Chondrocyte (in vitro differentiated cells): Measurements from ENCODE around the gene PHF23. TPM values are rescaled to one million over a fixed set of nuclear protein-coding genes. Genes with fewer than 3 reads are reported as not detected.
A peak's percentile ranks its signal among the peaks of the same experiment; 100 is the strongest.

Source experiments
- DNase-seq: peaks from one replicate; pipeline ENCODE4 v3.0.0; 2021; ENCODE audit warnings: mixed read lengths, low spot score
- H3K27ac Mint-ChIP-seq: one replicate; pipeline ENCODE4 v1.8.0; 2021; ENCODE audit warnings: mild to moderate bottlenecking, moderate library complexity, mixed read lengths; ENCODE audit not compliant: unreplicated experiment
- H3K27me3 Mint-ChIP-seq: 2 replicates; pipeline ENCODE4 v1.8.0; 2021; ENCODE audit warnings: low read depth, mixed read lengths
- H3K36me3 Mint-ChIP-seq: 2 replicates; pipeline ENCODE4 v1.8.0; 2021; ENCODE audit warnings: low read depth, mixed read lengths
- H3K4me1 Mint-ChIP-seq: 2 replicates; pipeline ENCODE4 v1.8.0; 2021; ENCODE audit warnings: low read depth, mild to moderate bottlenecking, mixed read lengths
- H3K4me3 Mint-ChIP-seq: one replicate; pipeline ENCODE4 v1.8.0; 2021; ENCODE audit warnings: mild to moderate bottlenecking, moderate library complexity, mixed read lengths; ENCODE audit not compliant: unreplicated experiment
- H3K9me3 Mint-ChIP-seq: 2 replicates; pipeline ENCODE4 v1.8.0; 2021; ENCODE audit warnings: low read depth, mixed read lengths
- CTCF ChIP-seq: fragments of 200-600 bp; sonication (generic); IDR thresholded peaks from 2 replicates; pipeline ENCODE4 v1.5.0; 2021; ENCODE audit warnings: antibody characterized with exemption, mild to moderate bottlenecking, moderate library complexity
- total RNA-seq: library from RNA; stranded (reverse); gene quantifications from 3 replicates; pipeline ENCODE4 v1.2.1, GENCODE V29; 2021

The PHF23 gene
- total RNA-seq, 1 donor from 2014 or later: 49.5 TPM

DNA sequence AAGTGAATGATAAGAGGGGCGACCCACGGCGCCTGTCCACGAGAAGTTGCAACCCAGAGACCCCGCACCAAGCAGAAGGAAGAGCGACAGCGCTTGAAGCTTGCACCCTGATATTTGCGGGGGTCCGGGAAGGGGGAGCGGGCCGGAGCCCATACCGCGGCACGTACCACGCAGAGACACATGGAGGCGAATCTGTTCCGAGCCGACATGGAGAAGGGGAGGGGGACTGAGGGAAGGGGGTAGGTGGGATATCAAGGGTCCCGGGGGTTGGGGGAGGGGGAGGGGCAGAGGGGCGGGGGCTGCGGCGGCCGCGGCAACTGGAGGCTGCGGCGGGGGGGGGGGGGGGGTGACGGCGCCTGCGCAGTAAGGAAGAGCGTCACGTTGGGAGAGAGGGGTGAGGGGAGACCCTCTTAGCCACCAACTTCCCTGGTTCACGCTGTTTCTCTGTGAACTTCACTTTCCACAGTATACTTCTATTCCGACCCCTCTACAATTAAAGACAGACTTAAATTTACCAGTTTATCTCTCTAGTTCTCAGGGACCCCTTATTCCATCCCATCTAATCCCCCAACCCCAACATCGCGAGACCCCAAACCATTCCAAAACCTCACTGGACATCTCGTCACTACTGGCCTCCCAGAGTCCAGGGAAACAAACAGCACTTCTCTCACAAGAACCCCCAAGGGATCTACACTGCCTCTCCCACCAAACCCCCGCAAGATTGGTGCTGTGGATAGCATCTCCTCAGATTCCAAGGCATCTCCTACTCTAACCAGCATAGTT, 27.6 kb downstream of the PHF23 start:
- no peaks in the 10 kb centered on the region for H3K36me3 Mint-ChIP-seq
- no peak overlapping the region for H3K27ac Mint-ChIP-seq
- TF ChIP-seq CTCF: no peak
- H3K4me1 Mint-ChIP-seq: peaks cover 37% of the 10 kb centered on the region
- no peak overlapping the region for H3K4me3 Mint-ChIP-seq
- no peaks in the 10 kb centered on the region for H3K27me3 Mint-ChIP-seq
- no peaks in the 10 kb centered on the region for H3K9me3 Mint-ChIP-seq
- DNase-seq: no peak

DNA sequence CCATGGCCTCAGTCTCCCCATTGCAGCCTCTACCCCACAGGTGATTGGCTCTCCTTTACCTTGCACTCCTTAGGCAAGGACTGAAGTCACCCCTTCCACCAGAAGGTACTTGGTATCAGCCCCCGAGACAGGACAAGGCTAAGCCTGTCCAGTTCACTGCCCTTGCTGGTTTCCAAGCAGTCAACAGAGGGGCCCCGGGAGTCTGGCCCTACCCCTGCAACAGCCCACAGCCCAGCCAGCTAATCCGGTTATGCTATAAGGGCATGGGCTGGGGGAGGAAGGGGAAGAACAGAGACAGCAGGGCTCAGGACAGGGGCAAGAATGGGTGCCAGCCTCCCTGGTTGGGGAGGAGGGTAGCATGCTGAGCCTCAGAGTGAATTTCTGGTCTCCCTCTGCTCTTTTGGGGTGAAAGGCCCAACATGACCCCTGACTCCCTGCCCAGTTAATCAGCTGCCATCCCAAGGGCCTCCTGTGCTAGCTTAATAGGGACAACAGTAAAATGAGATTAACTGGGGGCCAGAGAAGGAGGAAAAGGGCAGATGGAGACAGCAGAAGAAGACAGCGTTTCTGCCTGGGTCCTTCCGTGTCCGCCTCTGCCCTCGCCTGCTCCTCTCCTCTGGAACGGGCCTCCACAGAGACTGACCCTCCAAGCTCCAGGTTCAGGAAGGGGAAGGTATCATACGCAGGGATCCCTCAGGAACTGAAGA, 30.4 kb downstream of the PHF23 start:
- H3K27me3 Mint-ChIP-seq: no peaks in the 10 kb centered on the region
- no peak overlapping the region for H3K4me3 Mint-ChIP-seq
- no peaks in the 10 kb centered on the region for H3K36me3 Mint-ChIP-seq
- DNase-seq: no peak
- no peaks in the 10 kb centered on the region for H3K9me3 Mint-ChIP-seq
- TF ChIP-seq CTCF: no peak
- H3K4me1 Mint-ChIP-seq: peaks cover 29% of the 10 kb centered on the region
- H3K27ac Mint-ChIP-seq: no peak overlapping the region

DNA sequence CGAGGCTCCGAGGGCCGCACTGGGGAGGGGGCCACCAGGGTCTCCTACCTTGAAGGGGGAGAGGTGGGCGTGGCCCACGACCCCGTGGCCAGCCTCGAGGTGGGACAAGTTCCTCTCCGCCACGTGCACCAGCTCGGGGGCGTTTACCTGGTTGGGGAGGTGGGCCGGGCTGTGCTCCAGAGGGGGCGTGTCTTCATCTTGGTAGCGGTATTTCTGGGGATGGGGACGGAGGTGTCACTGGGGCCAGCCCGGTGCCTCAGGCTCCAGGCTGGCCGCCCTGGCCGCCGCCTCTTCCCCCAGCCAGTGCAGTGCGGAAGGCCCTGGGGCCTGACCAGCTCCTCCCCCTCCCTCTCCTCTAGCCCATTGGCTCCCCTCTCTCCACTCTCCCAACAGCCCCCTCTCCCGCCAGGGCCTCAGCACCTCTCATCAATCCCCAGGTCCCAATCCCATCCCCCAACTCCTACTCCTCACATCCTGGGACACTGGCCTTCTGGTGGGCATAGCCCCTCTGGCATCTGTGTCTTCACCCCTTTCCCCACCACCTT, 31.2 kb downstream of the PHF23 start:
- DNase-seq: no peak
- Mint-ChIP-seq H3K4me1 (peaks cover 22% of the 10 kb centered on the region), H3K27me3 (no peaks in the 10 kb centered on the region), H3K4me3 (no peak overlapping the region), H3K27ac (no peak overlapping the region), H3K9me3 (no peaks in the 10 kb centered on the region), H3K36me3 (peaks cover 3% of the 10 kb centered on the region)
- no peak for TF ChIP-seq CTCF

- H3K4me3 Mint-ChIP-seq: no peak overlapping the region
- H3K27me3 Mint-ChIP-seq: no peaks in the 10 kb centered on the region
- H3K4me1 Mint-ChIP-seq: peaks cover 20% of the 10 kb centered on the region
- H3K36me3 Mint-ChIP-seq: peaks cover 10% of the 10 kb centered on the region
- peak overlapping the region; percentile 61 for H3K27ac Mint-ChIP-seq
- TF ChIP-seq CTCF: no peak
- DNase-seq: no peak
- H3K9me3 Mint-ChIP-seq: no peaks in the 10 kb centered on the region
Observed at GRCh38 chr17:7207120-7208001, 31.9 kb downstream of the PHF23 start.

DNA sequence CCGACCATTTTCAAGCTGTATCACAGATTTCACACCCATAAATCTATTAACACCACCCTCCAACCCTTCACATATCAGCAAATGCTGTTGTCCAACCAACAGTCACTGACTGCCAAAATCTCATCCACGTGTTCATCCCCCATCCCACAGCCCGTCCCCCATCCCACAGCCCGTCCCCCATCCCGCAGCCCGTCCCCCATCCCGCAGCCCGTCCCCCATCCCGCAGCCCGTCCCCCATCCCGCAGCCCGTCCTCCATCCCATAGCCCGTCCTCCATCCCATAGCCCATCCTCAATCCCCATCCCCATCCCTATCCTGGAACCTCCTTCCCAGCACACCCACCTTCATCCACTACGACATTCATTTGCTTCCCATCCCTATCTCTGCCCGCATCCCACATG, 33.7 kb downstream of the PHF23 start:
- Mint-ChIP-seq H3K4me3 (peak overlapping the region; percentile 66), H3K27ac (peak overlapping the region; percentile 70), H3K36me3 (peaks cover 11% of the 10 kb centered on the region), H3K9me3 (no peaks in the 10 kb centered on the region), H3K27me3 (no peaks in the 10 kb centered on the region), H3K4me1 (peaks cover 18% of the 10 kb centered on the region)
- no peak for TF ChIP-seq CTCF
- DNase-seq: no peak
